Astrocyte (in vitro differentiated cells and primary cell): ENCODE data around the gene HOXA5. TPM values are rescaled to one million over a fixed set of nuclear protein-coding genes. Genes with fewer than 3 reads are reported as not detected.

Experiments
- DNase-seq: peaks from one replicate; pipeline ENCODE4 v3.0.0-alpha.2; 2010; ENCODE audit warnings: low read depth
- FAIRE-seq: peaks from 2 replicates; lab custom pipeline; 2011; peaks lifted over from hg19 to GRCh38; lab: Jason Lieb, UNC
- H2AFZ ChIP-seq: 2 replicates; pipeline ENCODE4 v1.6.0; 2012; ENCODE audit warnings: low read depth, low read length, inconsistent platforms
- H3K27ac ChIP-seq: 2 replicates; pipeline ENCODE4 v1.5.1; 2011; ENCODE audit warnings: low read depth, low read length, inconsistent platforms
- H3K27me3 ChIP-seq: 2 replicates; pipeline ENCODE4 v1.6.0; 2011; ENCODE audit warnings: low read length, inconsistent platforms; ENCODE audit not compliant: insufficient read depth
- H3K36me3 ChIP-seq: 2 replicates; pipeline ENCODE4 v1.5.1; 2011; ENCODE audit warnings: low read length, inconsistent platforms; ENCODE audit not compliant: insufficient read depth
- H3K4me1 ChIP-seq: 2 replicates; pipeline ENCODE4 v1.5.1; 2011; ENCODE audit warnings: low read length, inconsistent platforms; ENCODE audit not compliant: insufficient read depth
- H3K4me2 ChIP-seq: 2 replicates; pipeline ENCODE4 v1.6.0; 2012; ENCODE audit warnings: low read length, inconsistent platforms
- H3K4me3 ChIP-seq: 2 replicates; pipeline ENCODE4 v1.5.1; 2011; ENCODE audit warnings: low read depth, mild to moderate bottlenecking, low read length, inconsistent platforms; ENCODE audit not compliant: insufficient read depth
- H3K79me2 ChIP-seq: 2 replicates; pipeline ENCODE4 v1.6.0; 2012; ENCODE audit warnings: mild to moderate bottlenecking, low read length, inconsistent platforms; ENCODE audit not compliant: insufficient read depth
- H3K9ac ChIP-seq: 2 replicates; pipeline ENCODE4 v1.6.0; 2012; ENCODE audit warnings: mild to moderate bottlenecking, low read length, inconsistent platforms
- H3K9me3 ChIP-seq: 2 replicates; pipeline ENCODE4 v1.5.1; 2012; ENCODE audit warnings: low read depth, mild to moderate bottlenecking, low read length, inconsistent platforms; ENCODE audit not compliant: insufficient read depth
- H4K20me1 ChIP-seq: 2 replicates; pipeline ENCODE4 v1.6.0; 2012; ENCODE audit warnings: low read length, inconsistent platforms; ENCODE audit not compliant: insufficient read depth
- H3K27ac Mint-ChIP-seq: one replicate; pipeline ENCODE4 v1.8.0; 2021; ENCODE audit warnings: mild to moderate bottlenecking, mixed read lengths; ENCODE audit not compliant: unreplicated experiment
- H3K27me3 Mint-ChIP-seq: one replicate; pipeline ENCODE4 v1.8.0; 2021; ENCODE audit warnings: low read depth, mixed read lengths; ENCODE audit not compliant: unreplicated experiment
- H3K36me3 Mint-ChIP-seq: one replicate; pipeline ENCODE4 v1.8.0; 2021; ENCODE audit warnings: low read depth, mixed read lengths; ENCODE audit not compliant: unreplicated experiment
- H3K4me1 Mint-ChIP-seq: one replicate; pipeline ENCODE4 v1.8.0; 2021; ENCODE audit warnings: low read depth, mixed read lengths; ENCODE audit not compliant: unreplicated experiment
- H3K4me3 Mint-ChIP-seq: one replicate; pipeline ENCODE4 v1.8.0; 2021; ENCODE audit warnings: mild to moderate bottlenecking, moderate library complexity, mixed read lengths; ENCODE audit not compliant: unreplicated experiment
- H3K9me3 Mint-ChIP-seq: one replicate; pipeline ENCODE4 v1.8.0; 2021; ENCODE audit warnings: mild to moderate bottlenecking, mixed read lengths; ENCODE audit not compliant: unreplicated experiment
- EZH2 ChIP-seq: IDR thresholded peaks from 2 replicates; pipeline ENCODE4 v1.6.1; 2012; ENCODE audit warnings: mild to moderate bottlenecking, low read length, inconsistent platforms; ENCODE audit not compliant: insufficient read depth
- total RNA-seq: library from RNA; stranded (reverse); gene quantifications from 2 replicates; pipeline ENCODE4 v1.2.1, GENCODE V29; 2021
- TF ChIP-seq, protein P1 (sequence below): IDR thresholded peaks from 2 replicates; pipeline ENCODE4 v1.5.1; 2011; ENCODE audit warnings: low read depth, mild to moderate bottlenecking, inconsistent platforms, low read length, moderate library complexity; ENCODE audit not compliant: insufficient read depth

The HOXA5 gene
- total RNA-seq, 1 donor from 2014 or later: not detected

- FAIRE-seq (no peak), DNase-seq (peak; percentile 9)
- Histone ChIP-seq H3K9me3 (no peaks in the 10 kb centered on the region), H3K4me2 (peak overlapping the region; percentile 82), H3K4me3 (peak overlapping the region; percentile 69), H2AFZ (no peak overlapping the region), H3K27ac (peak overlapping the region; percentile 83), H3K79me2 (peaks cover 74% of the 10 kb centered on the region), H4K20me1 (peaks cover 4% of the 10 kb centered on the region), H3K9ac (peak overlapping the region; percentile 87), H3K36me3 (no peaks in the 10 kb centered on the region), H3K4me1 (no peaks in the 10 kb centered on the region), H3K27me3 (peaks cover 67% of the 10 kb centered on the region)
- Mint-ChIP-seq H3K9me3 (peaks cover 30% of the 10 kb centered on the region), H3K36me3 (no peaks in the 10 kb centered on the region), H3K4me3 (no peak overlapping the region), H3K27ac (no peak overlapping the region), H3K27me3 (peaks cover 91% of the 10 kb centered on the region), H3K4me1 (peaks cover 2% of the 10 kb centered on the region)
- TF ChIP-seq, protein P1, sequence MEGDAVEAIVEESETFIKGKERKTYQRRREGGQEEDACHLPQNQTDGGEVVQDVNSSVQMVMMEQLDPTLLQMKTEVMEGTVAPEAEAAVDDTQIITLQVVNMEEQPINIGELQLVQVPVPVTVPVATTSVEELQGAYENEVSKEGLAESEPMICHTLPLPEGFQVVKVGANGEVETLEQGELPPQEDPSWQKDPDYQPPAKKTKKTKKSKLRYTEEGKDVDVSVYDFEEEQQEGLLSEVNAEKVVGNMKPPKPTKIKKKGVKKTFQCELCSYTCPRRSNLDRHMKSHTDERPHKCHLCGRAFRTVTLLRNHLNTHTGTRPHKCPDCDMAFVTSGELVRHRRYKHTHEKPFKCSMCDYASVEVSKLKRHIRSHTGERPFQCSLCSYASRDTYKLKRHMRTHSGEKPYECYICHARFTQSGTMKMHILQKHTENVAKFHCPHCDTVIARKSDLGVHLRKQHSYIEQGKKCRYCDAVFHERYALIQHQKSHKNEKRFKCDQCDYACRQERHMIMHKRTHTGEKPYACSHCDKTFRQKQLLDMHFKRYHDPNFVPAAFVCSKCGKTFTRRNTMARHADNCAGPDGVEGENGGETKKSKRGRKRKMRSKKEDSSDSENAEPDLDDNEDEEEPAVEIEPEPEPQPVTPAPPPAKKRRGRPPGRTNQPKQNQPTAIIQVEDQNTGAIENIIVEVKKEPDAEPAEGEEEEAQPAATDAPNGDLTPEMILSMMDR: no peak
- TF ChIP-seq EZH2: no peak
These were observed 26.3 kb downstream of the HOXA5 start for GRCh38 chr7:27116962-27117886.

GRCh38 chr7:27116031-27116961, 27.2 kb downstream of the HOXA5 start:
- peaks cover 61% of the 10 kb centered on the region for H3K27me3 ChIP-seq
- no peak overlapping the region for H2AFZ ChIP-seq
- peak overlapping the region; percentile 82 for H3K4me2 ChIP-seq
- no peaks in the 10 kb centered on the region for H3K9me3 ChIP-seq
- FAIRE-seq (no peak), DNase-seq (peak; percentile 10)
- Mint-ChIP-seq H3K9me3 (peaks cover 22% of the 10 kb centered on the region), H3K27ac (no peak overlapping the region), H3K4me1 (peaks cover 2% of the 10 kb centered on the region), H3K36me3 (no peaks in the 10 kb centered on the region), H3K27me3 (peaks cover 91% of the 10 kb centered on the region), H3K4me3 (no peak overlapping the region)
- H3K4me3 ChIP-seq: peak overlapping the region; percentile 69
- peaks cover 74% of the 10 kb centered on the region for H3K79me2 ChIP-seq
- no peaks in the 10 kb centered on the region for H3K36me3 ChIP-seq
- H3K27ac ChIP-seq: peak overlapping the region; percentile 83
- H4K20me1 ChIP-seq: peaks cover 4% of the 10 kb centered on the region
- H3K4me1 ChIP-seq: no peaks in the 10 kb centered on the region
- peak; percentile 49 for TF ChIP-seq EZH2
- TF ChIP-seq, protein P1: no peak
- H3K9ac ChIP-seq: peak overlapping the region; percentile 87
